BJ (cell line): Measurements from ENCODE around the gene ZC3H12D. TPM values are rescaled to one million over a fixed set of nuclear protein-coding genes. Genes with fewer than 3 reads are reported as not detected.

Experiments used
- CTCF ChIA-PET: fragments of 350-600 bp; formaldehyde crosslinking; extraction: SDS; loops from one replicate; lab custom pipeline; 2021; ENCODE audit warnings: antibody characterized with exemption, inconsistent platforms; lab: Yijun Ruan, JAX
- POLR2A ChIA-PET: fragments of 300-600 bp; sonication (Branson Sonifier 250); formaldehyde crosslinking; extraction: SDS; loops from one replicate; lab custom pipeline; 2021; ENCODE audit warnings: antibody characterized with exemption; lab: Charles Lee
- DNase-seq: peaks from one replicate; pipeline ENCODE4 v3.0.0-alpha.2; 2011; ENCODE audit warnings: low read depth
- H3K27me3 ChIP-seq: 2 replicates; pipeline ENCODE4 v1.6.0; 2011; ENCODE audit warnings: low read length; ENCODE audit not compliant: control insufficient read depth, insufficient read depth
- H3K36me3 ChIP-seq: 2 replicates; pipeline ENCODE4 v1.5.1; 2011; ENCODE audit warnings: low read length; ENCODE audit not compliant: control insufficient read depth, insufficient read depth
- H3K4me3 ChIP-seq: 2 replicates; pipeline ENCODE4 v1.5.1; 2011; ENCODE audit warnings: low read depth, mild to moderate bottlenecking, control low read depth, low read length
- polyA plus RNA-seq: library from polyadenylated mRNA; depleted of rRNA; stranded (reverse); fragments of >200 nt; gene quantifications from 2 replicates; pipeline ENCODE4 v1.2.3, GENCODE V29; 2011
- TF ChIP-seq, protein P1 (sequence below): IDR thresholded peaks from 2 replicates; pipeline ENCODE4 v1.5.1; 2011; ENCODE audit warnings: low read depth, mild to moderate bottlenecking, control low read depth, inconsistent platforms, low read length, moderate library complexity; ENCODE audit not compliant: insufficient read depth

ZC3H12D gene
- polyA plus RNA-seq, 1 experiment, result 0.04 TPM

DNA sequence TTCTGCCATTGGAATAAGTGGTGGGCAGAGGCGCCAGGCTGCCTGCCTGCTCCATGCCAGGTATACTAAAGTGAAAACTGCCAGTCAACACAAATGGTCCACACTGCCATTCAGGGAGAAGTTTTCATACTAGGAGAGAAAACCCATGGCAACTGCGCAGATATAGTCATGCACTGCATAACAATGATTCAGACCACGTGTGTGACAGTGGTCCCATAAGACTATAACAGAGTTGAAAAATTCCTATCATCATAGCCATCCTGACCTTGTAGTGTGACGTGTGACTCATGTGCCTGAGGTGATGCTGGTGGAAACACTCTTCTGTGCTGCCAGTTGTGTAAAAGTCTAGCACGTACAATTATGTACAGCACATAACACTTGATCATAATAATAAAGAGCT is 25.1 kb downstream of the ZC3H12D start:
- POLR2A ChIA-PET, result no interaction called here
- TF ChIP-seq, protein P1, sequence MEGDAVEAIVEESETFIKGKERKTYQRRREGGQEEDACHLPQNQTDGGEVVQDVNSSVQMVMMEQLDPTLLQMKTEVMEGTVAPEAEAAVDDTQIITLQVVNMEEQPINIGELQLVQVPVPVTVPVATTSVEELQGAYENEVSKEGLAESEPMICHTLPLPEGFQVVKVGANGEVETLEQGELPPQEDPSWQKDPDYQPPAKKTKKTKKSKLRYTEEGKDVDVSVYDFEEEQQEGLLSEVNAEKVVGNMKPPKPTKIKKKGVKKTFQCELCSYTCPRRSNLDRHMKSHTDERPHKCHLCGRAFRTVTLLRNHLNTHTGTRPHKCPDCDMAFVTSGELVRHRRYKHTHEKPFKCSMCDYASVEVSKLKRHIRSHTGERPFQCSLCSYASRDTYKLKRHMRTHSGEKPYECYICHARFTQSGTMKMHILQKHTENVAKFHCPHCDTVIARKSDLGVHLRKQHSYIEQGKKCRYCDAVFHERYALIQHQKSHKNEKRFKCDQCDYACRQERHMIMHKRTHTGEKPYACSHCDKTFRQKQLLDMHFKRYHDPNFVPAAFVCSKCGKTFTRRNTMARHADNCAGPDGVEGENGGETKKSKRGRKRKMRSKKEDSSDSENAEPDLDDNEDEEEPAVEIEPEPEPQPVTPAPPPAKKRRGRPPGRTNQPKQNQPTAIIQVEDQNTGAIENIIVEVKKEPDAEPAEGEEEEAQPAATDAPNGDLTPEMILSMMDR, result no peak
- Histone ChIP-seq H3K36me3 (no peaks in the 10 kb centered on the region), H3K27me3 (no peaks in the 10 kb centered on the region), H3K4me3 (no peak overlapping the region)
- CTCF ChIA-PET, result no interaction called here
- no peak for DNase-seq

DNA sequence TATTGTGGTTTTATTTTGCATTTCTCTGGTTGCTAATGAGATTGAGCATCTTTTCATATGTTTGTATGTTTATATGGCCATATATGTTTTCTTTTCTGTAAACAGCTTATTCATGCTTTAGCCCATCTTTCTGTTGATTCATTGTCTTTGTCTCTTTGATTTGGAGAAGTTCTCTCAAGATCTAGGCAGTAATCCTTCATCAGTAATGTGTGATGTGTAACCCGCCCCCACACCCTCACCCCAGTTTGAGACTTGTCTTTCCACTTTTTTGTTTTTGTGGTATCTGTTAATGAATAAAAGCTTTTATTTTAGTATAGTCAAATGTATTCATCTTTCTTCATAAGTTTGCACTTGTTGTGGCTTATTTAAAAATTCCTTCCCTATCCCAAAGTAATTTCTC is 26.0 kb downstream of the ZC3H12D start:
- Histone ChIP-seq H3K4me3 (no peak overlapping the region), H3K27me3 (no peaks in the 10 kb centered on the region), H3K36me3 (no peaks in the 10 kb centered on the region)
- TF ChIP-seq, protein P1, result no peak
- DNase-seq, result no peak
- ChIA-PET CTCF (interaction anchor here (1.5 kb wide), 1 partner anchor 10 kb away, joined by 3 read pairs; no protein-coding TSS in a partner anchor), POLR2A (no interaction called here)

DNA sequence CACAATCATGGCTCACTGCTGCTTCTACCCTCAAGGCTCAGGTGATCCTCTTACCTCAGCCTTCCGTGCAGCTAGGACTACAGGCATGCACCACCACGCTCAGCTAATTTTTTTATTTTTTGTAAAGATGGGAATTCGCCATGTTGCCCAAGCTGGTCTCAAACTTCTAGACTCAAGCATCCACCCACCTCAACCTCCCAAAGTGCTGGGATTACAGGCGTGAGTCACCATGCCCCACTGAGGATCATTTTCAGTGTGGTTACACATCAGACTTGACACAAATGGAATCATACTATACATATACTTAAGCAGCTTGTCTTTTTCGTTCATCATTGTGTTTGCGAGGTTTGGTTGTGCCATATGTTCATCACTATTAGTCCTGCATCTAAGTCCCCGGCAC is 26.6 kb downstream of the ZC3H12D start:
- CTCF ChIA-PET, result interaction anchor here (1.5 kb wide), 1 partner anchor 9 kb away, joined by 3 read pairs; no protein-coding TSS in a partner anchor
- H3K36me3 ChIP-seq, result no peaks in the 10 kb centered on the region
- no peak overlapping the region for H3K4me3 ChIP-seq
- H3K27me3 ChIP-seq, result no peaks in the 10 kb centered on the region
- POLR2A ChIA-PET, result no interaction called here
- TF ChIP-seq, protein P1, result no peak
- no peak for DNase-seq

DNA sequence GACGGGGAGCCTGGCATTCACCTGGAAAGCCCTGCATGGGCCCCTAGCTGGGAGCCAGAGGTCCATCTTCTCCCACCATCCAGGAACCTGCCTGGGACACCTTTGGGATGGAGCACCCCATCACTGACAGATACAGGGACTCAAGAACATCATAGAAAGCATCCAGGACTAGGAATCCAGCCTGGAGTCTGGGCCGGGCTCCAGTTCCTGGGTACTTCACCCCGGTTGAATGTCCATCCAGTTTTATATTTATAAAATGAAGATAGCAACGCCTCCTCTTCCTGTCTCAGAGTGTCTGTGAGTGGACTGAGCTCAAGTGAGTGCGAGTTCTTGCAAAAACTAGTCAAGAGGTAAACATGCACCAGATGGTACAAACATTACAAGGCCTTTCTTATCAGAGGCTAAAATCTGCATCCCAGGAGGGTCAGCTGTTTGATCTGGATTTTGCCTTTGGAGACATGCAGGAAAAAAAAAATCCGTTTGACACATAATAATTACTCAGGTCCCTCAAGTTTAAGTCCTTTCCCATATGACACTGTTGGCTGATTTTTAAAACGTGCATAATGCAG is 27.4 kb downstream of the ZC3H12D start:
- no peak for DNase-seq
- Histone ChIP-seq H3K27me3 (no peaks in the 10 kb centered on the region), H3K4me3 (no peak overlapping the region), H3K36me3 (no peaks in the 10 kb centered on the region)
- TF ChIP-seq, protein P1, result no peak
- CTCF ChIA-PET, result interaction anchor here (1.5 kb wide), 1 partner anchor 9 kb away, joined by 3 read pairs; no protein-coding TSS in a partner anchor
- POLR2A ChIA-PET, result no interaction called here

DNA sequence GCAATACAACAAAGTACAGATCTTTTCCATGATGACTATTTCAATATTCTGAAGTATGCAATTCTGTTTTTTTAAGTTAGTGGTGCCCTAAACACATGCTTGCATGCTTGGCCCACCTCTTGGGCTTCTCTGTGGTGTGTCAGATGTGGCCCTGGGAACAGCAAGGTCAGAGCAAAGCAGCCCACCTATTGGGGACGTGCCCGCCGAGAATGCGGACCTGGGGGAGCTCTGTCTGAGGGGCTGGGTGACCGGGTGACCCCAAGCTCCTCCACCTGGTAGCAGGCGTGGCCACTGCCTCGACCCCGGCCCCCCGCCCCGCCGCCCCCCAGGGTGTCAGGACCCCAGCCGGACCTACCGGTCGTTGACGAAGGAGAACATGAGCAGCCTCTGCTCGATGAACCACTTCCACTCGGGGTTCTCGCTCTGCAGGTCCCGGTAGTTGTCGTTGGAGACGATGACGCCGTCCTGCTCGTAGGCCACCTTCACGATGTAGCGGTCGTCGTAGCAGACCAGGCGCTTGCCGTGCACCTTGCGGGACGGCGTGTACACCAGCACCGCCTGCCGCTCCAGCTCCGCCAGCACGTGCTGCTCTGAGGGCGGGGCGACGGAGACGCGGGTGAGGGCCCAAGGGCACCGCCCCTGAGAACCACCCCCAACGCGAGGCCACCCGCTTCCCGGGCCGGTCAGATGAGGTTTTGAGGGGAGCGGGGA is 28.3 kb downstream of the ZC3H12D start:
- Histone ChIP-seq H3K4me3 (no peak overlapping the region), H3K36me3 (no peaks in the 10 kb centered on the region), H3K27me3 (no peaks in the 10 kb centered on the region)
- DNase-seq, result no peak
- POLR2A ChIA-PET, result no interaction called here
- CTCF ChIA-PET, result no interaction called here
- TF ChIP-seq, protein P1, result no peak
